OCI-LY3 (cell line): ENCODE results near the gene SARDH.

Experiments used
- EZH2phosphoT487 ChIP-seq: fragments of 200-600 bp; shearing (Covaris generic); IDR thresholded peaks from 2 replicates; pipeline ENCODE4 v1.6.1; 2018; ENCODE audit warnings: antibody characterized with exemption, mixed run types, low read depth
- TF ChIP-seq, protein P1 (sequence below): fragments of 200-600, 300-600 bp; sonication (generic); IDR thresholded peaks from 2 replicates; pipeline ENCODE4 v1.5.1; 2014; ENCODE audit warnings: antibody characterized with exemption, low read length, low read depth

DNA sequence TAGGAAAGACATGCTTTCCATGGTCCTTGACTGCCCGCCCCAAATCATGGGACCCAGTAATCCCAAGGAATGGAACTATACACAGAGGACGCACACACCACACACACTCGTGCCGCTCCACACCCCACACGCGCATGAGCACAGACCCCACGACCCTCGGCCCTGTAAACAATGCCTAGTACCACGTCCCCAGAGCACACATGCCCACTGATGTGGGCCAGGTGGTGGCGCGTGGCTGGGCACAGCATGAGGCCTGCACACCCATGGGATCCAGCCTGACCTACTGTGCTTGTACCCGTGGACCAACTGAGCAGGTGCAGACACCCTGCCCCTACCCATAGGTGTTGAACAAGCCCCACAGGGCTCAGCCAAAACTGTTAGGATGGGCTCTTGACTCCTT, 101.2 kb downstream of the SARDH start:
- TF ChIP-seq, protein P1, sequence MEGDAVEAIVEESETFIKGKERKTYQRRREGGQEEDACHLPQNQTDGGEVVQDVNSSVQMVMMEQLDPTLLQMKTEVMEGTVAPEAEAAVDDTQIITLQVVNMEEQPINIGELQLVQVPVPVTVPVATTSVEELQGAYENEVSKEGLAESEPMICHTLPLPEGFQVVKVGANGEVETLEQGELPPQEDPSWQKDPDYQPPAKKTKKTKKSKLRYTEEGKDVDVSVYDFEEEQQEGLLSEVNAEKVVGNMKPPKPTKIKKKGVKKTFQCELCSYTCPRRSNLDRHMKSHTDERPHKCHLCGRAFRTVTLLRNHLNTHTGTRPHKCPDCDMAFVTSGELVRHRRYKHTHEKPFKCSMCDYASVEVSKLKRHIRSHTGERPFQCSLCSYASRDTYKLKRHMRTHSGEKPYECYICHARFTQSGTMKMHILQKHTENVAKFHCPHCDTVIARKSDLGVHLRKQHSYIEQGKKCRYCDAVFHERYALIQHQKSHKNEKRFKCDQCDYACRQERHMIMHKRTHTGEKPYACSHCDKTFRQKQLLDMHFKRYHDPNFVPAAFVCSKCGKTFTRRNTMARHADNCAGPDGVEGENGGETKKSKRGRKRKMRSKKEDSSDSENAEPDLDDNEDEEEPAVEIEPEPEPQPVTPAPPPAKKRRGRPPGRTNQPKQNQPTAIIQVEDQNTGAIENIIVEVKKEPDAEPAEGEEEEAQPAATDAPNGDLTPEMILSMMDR = no peak
- no peak for TF ChIP-seq EZH2phosphoT487
